ENCODE results near the gene TWF2.

The TWF2 gene

GRCh38 chr3:52237006-52237656, 1.8 kb downstream of the TWF2 start:
- no peak for DNase-seq

GRCh38 chr3:52236424-52236886, 2.5 kb downstream of the TWF2 start:
- DNase-seq, result no peak

- no peak for DNase-seq
Observed at GRCh38 chr3:52234516-52235447, 4.2 kb downstream of the TWF2 start.

GRCh38 chr3:52233968-52234367, 5.0 kb downstream of the TWF2 start:
- DNase-seq, result no peak

GRCh38 chr3:52233108-52233591, 5.8 kb downstream of the TWF2 start:
- no peak for DNase-seq

GRCh38 chr3:52232279-52233107, 6.5 kb downstream of the TWF2 start:
- DNase-seq, result no peak

GRCh38 chr3:52231502-52232278, 7.3 kb downstream of the TWF2 start:
- DNase-seq, result peak; percentile 23

GRCh38 chr3:52230889-52231499, 8.0 kb downstream of the TWF2 start:
- DNase-seq, result no peak

- DNase-seq, result no peak
Observed at GRCh38 chr3:52230461-52230860, 8.5 kb downstream of the TWF2 start.

- no peak for DNase-seq
Observed at GRCh38 chr3:52229656-52230055, 9.3 kb downstream of the TWF2 start.

- DNase-seq, result no peak
Observed at GRCh38 chr3:52228751-52229291, 10.1 kb downstream of the TWF2 start.

GRCh38 chr3:52228266-52228665, 10.7 kb downstream of the TWF2 start:
- no peak for DNase-seq

- no peak for DNase-seq
Observed at GRCh38 chr3:52227766-52228165, 11.2 kb downstream of the TWF2 start.

GRCh38 chr3:52227117-52227516, 11.8 kb downstream of the TWF2 start:
- DNase-seq, result no peak

- no peak for DNase-seq
Observed at GRCh38 chr3:52226229-52226817, 12.6 kb downstream of the TWF2 start.

- DNase-seq, result no peak
Observed at GRCh38 chr3:52225452-52226228, 13.3 kb downstream of the TWF2 start, which contains the start of gene TLR9. Gene TLR9, minus strand, starts transcription at chr3:52225645. Its CDS starts 116 bp downstream, at chr3:52225529.

- no peak for DNase-seq
Observed at GRCh38 chr3:52223449-52224408, 15.2 kb downstream of the TWF2 start.

GRCh38 chr3:52222319-52223221, 16.4 kb downstream of the TWF2 start:
- no peak for DNase-seq

Measured in HCEC 1CT (cell line).